Astrocyte (in vitro differentiated cells and primary cell): ENCODE results near the gene MPC2.

Source experiments
- EZH2 ChIP-seq: IDR thresholded peaks from 2 replicates; pipeline ENCODE4 v1.6.1; 2012; ENCODE audit warnings: mild to moderate bottlenecking, low read length, inconsistent platforms; ENCODE audit not compliant: insufficient read depth
- TF ChIP-seq, protein P1 (sequence below): IDR thresholded peaks from 2 replicates; pipeline ENCODE4 v1.5.1; 2011; ENCODE audit warnings: low read depth, mild to moderate bottlenecking, inconsistent platforms, low read length, moderate library complexity; ENCODE audit not compliant: insufficient read depth

DNA sequence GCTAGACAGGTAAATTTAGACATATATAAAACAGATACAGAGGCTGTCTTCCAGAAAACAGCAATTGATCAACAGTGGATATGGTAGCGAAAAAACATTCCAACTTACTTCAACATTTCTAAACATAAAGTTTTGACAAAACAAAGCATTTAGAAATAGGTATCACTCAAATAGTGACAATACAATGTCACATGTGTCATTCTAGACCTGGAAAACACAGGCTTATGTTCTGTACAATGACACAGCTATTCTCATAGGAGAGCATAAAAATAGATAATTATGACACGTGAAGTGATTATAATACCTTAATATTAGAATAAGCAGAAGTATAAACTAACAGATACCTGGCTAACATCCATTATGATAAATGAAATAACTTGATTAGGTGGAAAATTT is 8.4 kb downstream of the MPC2 start:
- no peak for TF ChIP-seq EZH2
- TF ChIP-seq, protein P1, sequence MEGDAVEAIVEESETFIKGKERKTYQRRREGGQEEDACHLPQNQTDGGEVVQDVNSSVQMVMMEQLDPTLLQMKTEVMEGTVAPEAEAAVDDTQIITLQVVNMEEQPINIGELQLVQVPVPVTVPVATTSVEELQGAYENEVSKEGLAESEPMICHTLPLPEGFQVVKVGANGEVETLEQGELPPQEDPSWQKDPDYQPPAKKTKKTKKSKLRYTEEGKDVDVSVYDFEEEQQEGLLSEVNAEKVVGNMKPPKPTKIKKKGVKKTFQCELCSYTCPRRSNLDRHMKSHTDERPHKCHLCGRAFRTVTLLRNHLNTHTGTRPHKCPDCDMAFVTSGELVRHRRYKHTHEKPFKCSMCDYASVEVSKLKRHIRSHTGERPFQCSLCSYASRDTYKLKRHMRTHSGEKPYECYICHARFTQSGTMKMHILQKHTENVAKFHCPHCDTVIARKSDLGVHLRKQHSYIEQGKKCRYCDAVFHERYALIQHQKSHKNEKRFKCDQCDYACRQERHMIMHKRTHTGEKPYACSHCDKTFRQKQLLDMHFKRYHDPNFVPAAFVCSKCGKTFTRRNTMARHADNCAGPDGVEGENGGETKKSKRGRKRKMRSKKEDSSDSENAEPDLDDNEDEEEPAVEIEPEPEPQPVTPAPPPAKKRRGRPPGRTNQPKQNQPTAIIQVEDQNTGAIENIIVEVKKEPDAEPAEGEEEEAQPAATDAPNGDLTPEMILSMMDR: no peak
